Thyroid gland (tissue), 4 donors: ENCODE measurements around the gene SPAG17. TPM values are rescaled to one million over a fixed set of nuclear protein-coding genes. Genes with fewer than 3 reads are reported as not detected.

Source experiments
- DNase-seq, 2 donors: peaks; one replicate each; pipeline ENCODE4 v3.0.0-alpha.2; 2019
- H3K27ac ChIP-seq, 3 donors: fragments of 200-600 bp; sonication (generic); 1 replicate in 2 of 3; 2 replicates in 1 of 3; pipeline ENCODE4 v1.5.1; 2016 to 2019; ENCODE audit warnings: mild to moderate bottlenecking in 1 of 3, moderate library complexity in 1 of 3
- H3K27me3 ChIP-seq: fragments of 200-600 bp; sonication (generic); one replicate; pipeline ENCODE4 v1.5.1; 2019
- H3K36me3 ChIP-seq, 2 donors: fragments of 200-600 bp; sonication (generic); one replicate each; pipeline ENCODE4 v1.5.1; 2016 to 2019
- H3K4me1 ChIP-seq, 2 donors: fragments of 200-600 bp; sonication (generic); one replicate each; pipeline ENCODE4 v1.5.1; 2017 to 2019
- H3K4me3 ChIP-seq, 3 donors: fragments of 200-600 bp; sonication (generic); replicated peaks in 1 of 3; 1 replicate in 2 of 3; 2 replicates in 1 of 3; pipeline ENCODE4 v1.5.1; 2016; ENCODE audit warnings: mild to moderate bottlenecking in 1 of 3
- H3K9me3 ChIP-seq: fragments of 200-600 bp; sonication (generic); one replicate; pipeline ENCODE4 v1.5.1; 2017
- CTCF ChIP-seq, 6 experiments: fragments of 200-600 bp in 3 of 6; fragments of 450-650 bp in 3 of 6; sonication (generic) in 3 of 6; IDR thresholded peaks; one replicate each; pipeline ENCODE4 v1.5.1; 2016 to 2019; ENCODE audit warnings: antibody characterized with exemption in 6 of 6, mild to moderate bottlenecking in 2 of 6, inconsistent platforms in 1 of 6, moderate library complexity in 1 of 6
- POLR2A ChIP-seq, 2 donors: fragments of 450-650 bp; IDR thresholded peaks; one replicate each; pipeline ENCODE4 v1.6.1; 2017; ENCODE audit warnings: antibody characterized with exemption in 2 of 2, mild to moderate bottlenecking in 2 of 2, moderate library complexity in 1 of 2
- WGBS, 2 donors: methylation state at CpG; one replicate each; pipeline ENCODE4 v1.1.5; 2017; 5-methylcytosine and 5-hydroxymethylcytosine counted together
- intact Hi-C: fragments of 100-400 bp; cut with DNase I; formaldehyde crosslinking; loops from one replicate; pipeline ENCODE4 v1.15.1; 2023
- total RNA-seq, 4 donors: library from RNA; depleted of rRNA; stranded (reverse); fragments of >200 nt; gene quantifications; one replicate each; pipeline ENCODE4 v1.2.3, GENCODE V29; 2016

SPAG17 gene
- total RNA-seq, 4 donors from 2014 or later: 0.81 to 14.6 (median 8.5) TPM

- Histone ChIP-seq H3K4me1 (no peaks in the 10 kb centered on the region), H3K27me3 (no peaks in the 10 kb centered on the region), H3K36me3 (no peaks in the 10 kb centered on the region), H3K4me3 (no peak overlapping the region), H3K9me3 (no peaks in the 10 kb centered on the region), H3K27ac (no peak overlapping the region)
- no peak for TF ChIP-seq POLR2A (IDR thresholded peaks at IDR 0.05)
- TF ChIP-seq CTCF (IDR thresholded peaks at IDR 0.05): no peak
- DNase-seq: no peak
- intact Hi-C loops: no loop called here
- 82 to 83% methylated on average over 1 of the region's 1 CpG for WGBS, 2 donors
Observed at GRCh38 chr1:118128761-118129160, 56.3 kb downstream of the SPAG17 start.

GRCh38 chr1:118124064-118124463 is 61.0 kb downstream of the SPAG17 start:
- Histone ChIP-seq H3K4me3 (no peak overlapping the region), H3K9me3 (no peaks in the 10 kb centered on the region), H3K4me1 (peaks cover 0 to under 1% of the 10 kb centered on the region in 2 donors), H3K27ac (no peak overlapping the region), H3K27me3 (no peaks in the 10 kb centered on the region), H3K36me3 (no peaks in the 10 kb centered on the region)
- no peak for DNase-seq
- WGBS, 2 donors: 75% methylated on average over 3 of the region's 3 CpGs
- intact Hi-C loops: no loop called here
- TF ChIP-seq POLR2A (IDR thresholded peaks at IDR 0.05) (no peak), CTCF (IDR thresholded peaks at IDR 0.05) (no peak)

GRCh38 chr1:118123116-118123839 is 61.8 kb downstream of the SPAG17 start:
- no peaks in the 10 kb centered on the region for H3K36me3 ChIP-seq
- H3K9me3 ChIP-seq: no peaks in the 10 kb centered on the region
- intact Hi-C loops: no loop called here
- H3K27ac ChIP-seq: no peak overlapping the region
- DNase-seq: no peak
- peaks cover 7 to 8% of the 10 kb centered on the region in 2 donors for H3K4me1 ChIP-seq
- no peaks in the 10 kb centered on the region for H3K27me3 ChIP-seq
- no peak for TF ChIP-seq POLR2A (IDR thresholded peaks at IDR 0.05)
- no peak for TF ChIP-seq CTCF (IDR thresholded peaks at IDR 0.05)
- WGBS, 2 donors: 88 to 94% methylated on average over 3 of the region's 3 CpGs
- H3K4me3 ChIP-seq: no peak overlapping the region

GRCh38 chr1:118122234-118123004 is 62.6 kb downstream of the SPAG17 start:
- H3K36me3 ChIP-seq: no peaks in the 10 kb centered on the region
- peaks cover 9 to 11% of the 10 kb centered on the region in 2 donors for H3K4me1 ChIP-seq
- intact Hi-C loops: no loop called here
- DNase-seq: no peak
- no peaks in the 10 kb centered on the region for H3K27me3 ChIP-seq
- 88 to 89% methylated on average over 4 of the region's 4 CpGs for WGBS, 2 donors
- H3K27ac ChIP-seq: no peak overlapping the region
- no peak for TF ChIP-seq POLR2A (IDR thresholded peaks at IDR 0.05)
- no peak for TF ChIP-seq CTCF (IDR thresholded peaks at IDR 0.05)
- H3K9me3 ChIP-seq: no peaks in the 10 kb centered on the region
- no peak overlapping the region for H3K4me3 ChIP-seq
